Neural cell (in vitro differentiated cells): Measurements from ENCODE around the gene KLHDC9. TPM values are rescaled to one million over a fixed set of nuclear protein-coding genes. Genes with fewer than 3 reads are reported as not detected.

Experiments
- H2AFZ ChIP-seq: fragments of 200-600, 300-800 bp; sonication (generic), shearing (Covaris generic); 2 replicates; pipeline ENCODE4 v1.6.0; 2014; ENCODE audit warnings: low read depth, mild to moderate bottlenecking, antibody characterized with exemption, low read length, moderate library complexity
- H3F3A ChIP-seq: fragments of 200-600 bp; shearing (Covaris generic); 2 replicates; pipeline ENCODE4 v1.6.1; 2016; ENCODE audit warnings: mild to moderate bottlenecking, moderate library complexity, mixed read lengths, antibody characterized with exemption, low read length; ENCODE audit not compliant: insufficient read depth, poor library complexity, severe bottlenecking
- H3K27ac ChIP-seq: fragments of 200-600, 300-800 bp; sonication (generic), shearing (Covaris generic); 2 replicates; pipeline ENCODE4 v1.5.1; 2014; ENCODE audit warnings: mild to moderate bottlenecking, low read length, moderate library complexity
- H3K27me3 ChIP-seq: fragments of 300-800, 200-600 bp; sonication (generic), shearing (Covaris generic); 2 replicates; pipeline ENCODE4 v1.6.0; 2014; ENCODE audit warnings: mild to moderate bottlenecking, low read depth, low read length, moderate library complexity; ENCODE audit not compliant: insufficient read depth
- H3K36me3 ChIP-seq: fragments of 300-800, 200-600 bp; sonication (generic), shearing (Covaris generic); 2 replicates; pipeline ENCODE4 v1.5.1; 2014; ENCODE audit warnings: mild to moderate bottlenecking, antibody characterized with exemption, low read length, moderate library complexity; ENCODE audit not compliant: insufficient read depth
- H3K4me2 ChIP-seq: fragments of 300-800, 200-600 bp; sonication (generic), shearing (Covaris generic); 2 replicates; pipeline ENCODE4 v1.6.0; 2014; ENCODE audit warnings: mild to moderate bottlenecking, low read length
- H3K4me3 ChIP-seq: fragments of 300-800, 200-600 bp; sonication (generic), shearing (Covaris generic); 2 replicates; pipeline ENCODE4 v1.5.1; 2014; ENCODE audit warnings: mild to moderate bottlenecking, low read length, moderate library complexity
- H3K79me2 ChIP-seq: fragments of 200-600 bp; shearing (Covaris generic); replicated peaks from 2 replicates; pipeline ENCODE4 v1.6.0; 2014; ENCODE audit warnings: mild to moderate bottlenecking, low read length, moderate library complexity; ENCODE audit not compliant: insufficient read depth
- H3K9ac ChIP-seq: fragments of 300-800, 200-600 bp; sonication (generic), shearing (Covaris generic); 2 replicates; pipeline ENCODE4 v1.6.1; 2016; ENCODE audit warnings: mild to moderate bottlenecking, low read length, mixed read lengths
- H3K9me2 ChIP-seq: fragments of 200-600 bp; shearing (Covaris generic); 2 replicates; pipeline ENCODE4 v1.6.1; 2016; ENCODE audit warnings: mild to moderate bottlenecking, low read length, mixed read lengths; ENCODE audit not compliant: insufficient read depth
- H3K9me3 ChIP-seq: fragments of 200-600, 300-800 bp; sonication (generic), shearing (Covaris generic); 2 replicates; pipeline ENCODE4 v1.6.1; 2016; ENCODE audit warnings: mild to moderate bottlenecking, mixed run types, low read length, moderate library complexity, mixed read lengths
- H4K20me1 ChIP-seq: fragments of 200-600 bp; shearing (Covaris generic); 2 replicates; pipeline ENCODE4 v1.6.1; 2016; ENCODE audit warnings: mild to moderate bottlenecking, mixed run types; ENCODE audit not compliant: insufficient read depth
- CTCF ChIP-seq: fragments of 450-650 bp; IDR thresholded peaks from 2 replicates; pipeline ENCODE4 v1.5.1; 2014; ENCODE audit warnings: antibody characterized with exemption, mild to moderate bottlenecking, moderate library complexity; ENCODE audit not compliant: poor library complexity, severe bottlenecking
- EP300 ChIP-seq: fragments of 450-650 bp; conservative IDR thresholded peaks from 2 replicates; pipeline ENCODE4 v1.6.1; 2014; ENCODE audit warnings: antibody characterized with exemption, mild to moderate bottlenecking, moderate library complexity; ENCODE audit not compliant: poor library complexity, severe bottlenecking
- EZH2 ChIP-seq: fragments of 200-600, 300-800 bp; shearing (Covaris generic), sonication (generic); IDR thresholded peaks from 2 replicates; pipeline ENCODE4 v1.6.1; 2014; ENCODE audit warnings: antibody characterized with exemption, low read length, borderline replicate concordance, mild to moderate bottlenecking; ENCODE audit not compliant: insufficient read depth, poor library complexity, severe bottlenecking
- MXI1 ChIP-seq: fragments of 450-650 bp; conservative IDR thresholded peaks from 2 replicates; pipeline ENCODE4 v1.6.1; 2014; ENCODE audit warnings: antibody characterized with exemption, mild to moderate bottlenecking; ENCODE audit not compliant: poor library complexity, severe bottlenecking
- POLR2AphosphoS5 ChIP-seq: IDR thresholded peaks from 2 replicates; pipeline ENCODE4 v1.6.1; 2012
- RAD21 ChIP-seq: fragments of 450-650 bp; conservative IDR thresholded peaks from 2 replicates; pipeline ENCODE4 v1.6.1; 2014; ENCODE audit warnings: antibody characterized with exemption, mild to moderate bottlenecking, moderate library complexity
- REST ChIP-seq: IDR thresholded peaks from 2 replicates; pipeline ENCODE4 v1.6.1; 2012; ENCODE audit warnings: borderline replicate concordance
- SMC3 ChIP-seq: fragments of 450-650 bp; conservative IDR thresholded peaks from 2 replicates; pipeline ENCODE4 v1.6.1; 2014; ENCODE audit warnings: antibody characterized with exemption, mild to moderate bottlenecking, moderate library complexity; ENCODE audit not compliant: poor library complexity
- TAF1 ChIP-seq: IDR thresholded peaks from 2 replicates; pipeline ENCODE4 v1.6.1; 2012; ENCODE audit warnings: low read depth
- polyA plus RNA-seq: library from polyadenylated mRNA; depleted of rRNA; stranded (reverse); fragments of >200 nt; gene quantifications from 2 replicates; pipeline ENCODE4 v1.2.3, GENCODE V29; 2014

The KLHDC9 gene
- polyA plus RNA-seq, 1 donor from 2014 or later, result 78.1 TPM

GRCh38 chr1:161051219-161051618 lies 46.9 kb upstream of the KLHDC9 start:
- Histone ChIP-seq H3K9ac (no peak overlapping the region), H3K27ac (no peak overlapping the region), H3K79me2 (no peaks in the 10 kb centered on the region), H3K4me2 (no peak overlapping the region), H3K9me2 (no peaks in the 10 kb centered on the region), H3K4me3 (no peak overlapping the region), H3F3A (peaks cover 3% of the 10 kb centered on the region), H3K27me3 (no peaks in the 10 kb centered on the region), H2AFZ (no peak overlapping the region), H4K20me1 (no peaks in the 10 kb centered on the region), H3K9me3 (peaks cover 12% of the 10 kb centered on the region), H3K36me3 (no peaks in the 10 kb centered on the region)
- TF ChIP-seq EP300 (no peak), CTCF (no peak), REST (no peak), SMC3 (no peak), POLR2AphosphoS5 (no peak), TAF1 (no peak), RAD21 (no peak), EZH2 (no peak), MXI1 (no peak)

- TF ChIP-seq EZH2 (no peak), POLR2AphosphoS5 (no peak), CTCF (no peak), REST (no peak), SMC3 (no peak), TAF1 (no peak), RAD21 (no peak), EP300 (no peak), MXI1 (no peak)
- no peaks in the 10 kb centered on the region for H4K20me1 ChIP-seq
- H3K36me3 ChIP-seq, result no peaks in the 10 kb centered on the region
- H3K27me3 ChIP-seq, result no peaks in the 10 kb centered on the region
- H3K79me2 ChIP-seq, result no peaks in the 10 kb centered on the region
- H3K4me3 ChIP-seq, result no peak overlapping the region
- H3K9ac ChIP-seq, result no peak overlapping the region
- no peak overlapping the region for H3K4me2 ChIP-seq
- no peak overlapping the region for H3K27ac ChIP-seq
- no peaks in the 10 kb centered on the region for H3F3A ChIP-seq
- peaks cover 5% of the 10 kb centered on the region for H3K9me3 ChIP-seq
- H2AFZ ChIP-seq, result no peak overlapping the region
- no peaks in the 10 kb centered on the region for H3K9me2 ChIP-seq
These were observed 45.3 kb upstream of the KLHDC9 start for GRCh38 chr1:161052899-161053298.
